ENCODE results near the gene PCGF1. TPM values are rescaled to one million over a fixed set of nuclear protein-coding genes. Genes with fewer than 3 reads are reported as not detected.
"Not testable (repeated sequence)": the region's sequence is repeated elsewhere in the genome, so short reads cannot be mapped to it uniquely, and the experiment has no call there.

The PCGF1 gene
- total RNA-seq, 1 experiment from 2014 or later, result 24.4 TPM

DNA sequence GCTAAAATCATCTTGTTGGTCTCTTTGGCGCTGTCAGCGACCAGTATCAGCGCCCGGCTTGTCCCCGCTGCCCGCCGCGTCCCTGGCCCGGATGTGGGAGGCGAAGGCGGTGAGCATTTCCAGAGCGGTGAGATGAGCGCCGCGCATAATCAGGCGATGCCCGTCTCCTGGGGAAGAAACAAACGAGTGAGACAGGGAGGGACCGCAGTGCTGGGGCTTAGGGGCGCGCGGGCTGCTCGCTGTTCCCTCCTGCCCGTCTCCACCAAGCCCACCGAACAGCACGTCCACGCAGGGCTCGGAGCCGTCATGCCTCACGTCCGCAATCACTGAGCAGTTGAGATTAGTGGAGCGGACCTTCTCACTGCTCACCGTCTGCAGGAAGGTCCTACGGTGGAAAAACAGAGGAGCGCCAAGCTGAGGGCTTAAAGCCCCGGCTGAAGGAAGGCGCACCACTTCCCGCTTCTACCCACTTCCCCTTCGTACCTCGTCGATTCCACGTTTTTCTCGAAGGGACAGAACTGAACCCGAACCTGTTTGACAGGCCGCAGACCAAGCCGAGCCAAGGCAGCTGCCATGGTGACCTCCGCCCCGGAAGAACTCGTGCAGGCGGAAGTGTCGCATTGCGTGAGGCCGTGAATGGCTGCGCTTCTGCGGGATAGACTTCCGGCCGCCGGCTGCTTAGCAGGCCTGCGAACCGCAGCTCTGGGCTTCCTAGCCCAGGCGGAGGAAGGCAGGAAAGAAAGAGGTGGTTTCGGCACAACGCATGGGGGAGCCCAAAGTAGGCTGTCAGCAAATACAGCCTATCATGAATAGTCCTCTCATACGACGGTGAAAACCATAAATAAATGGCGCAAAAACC lies 35.2 kb downstream of the PCGF1 start, which contains the start of gene MRPL53:
TSS of gene MRPL53 (minus strand) at position 595 of the 859 bp plus-strand sequence. CDS start at position 575, 20 bp downstream.
- H3K36me3 ChIP-seq, result peaks cover 18% of the 10 kb centered on the region
- H3K9me3 ChIP-seq, result no peaks in the 10 kb centered on the region
- peak within 1 kb of the TSS; percentile 70 for H3K4me3 ChIP-seq
- H3K27me3 ChIP-seq, result no peaks in the 10 kb centered on the region
- peak; percentile 94 for DNase-seq

DNA sequence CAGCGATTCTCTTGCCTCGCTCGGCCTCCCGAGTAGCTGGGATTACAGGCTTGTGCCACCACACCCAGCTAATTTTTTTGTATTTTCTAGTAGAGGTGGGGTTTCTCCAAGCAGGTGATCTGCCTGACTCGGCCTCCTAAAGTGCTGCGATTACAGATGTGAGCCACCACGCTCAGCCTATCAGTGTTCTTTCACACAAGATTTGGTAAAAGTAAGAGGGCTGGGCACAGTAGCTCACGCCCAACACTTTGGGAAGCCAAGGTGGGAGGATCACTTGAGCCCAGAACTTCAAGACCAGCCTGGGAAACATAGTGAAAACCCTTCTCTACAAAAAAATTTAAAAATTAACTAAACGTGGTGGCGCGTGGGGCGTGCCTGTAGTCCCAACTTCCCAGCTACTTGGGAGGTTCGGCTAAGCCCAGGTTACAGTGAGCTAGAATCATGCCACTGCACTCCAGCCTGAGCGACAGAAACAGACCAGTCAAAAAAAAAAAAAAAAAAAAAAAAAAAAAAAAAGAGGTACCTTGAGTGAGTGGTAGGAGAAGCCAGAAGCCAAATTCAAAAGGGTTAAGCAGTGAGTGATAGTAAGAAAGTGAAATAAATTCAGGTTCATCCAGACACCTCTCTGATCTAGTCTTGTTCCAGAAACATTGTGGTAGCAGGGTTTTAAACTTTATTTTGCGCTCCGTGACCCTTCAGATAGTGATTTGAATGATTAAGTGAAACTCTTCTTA lies 36.0 kb downstream of the PCGF1 start:
- DNase-seq, result no peak

DNA sequence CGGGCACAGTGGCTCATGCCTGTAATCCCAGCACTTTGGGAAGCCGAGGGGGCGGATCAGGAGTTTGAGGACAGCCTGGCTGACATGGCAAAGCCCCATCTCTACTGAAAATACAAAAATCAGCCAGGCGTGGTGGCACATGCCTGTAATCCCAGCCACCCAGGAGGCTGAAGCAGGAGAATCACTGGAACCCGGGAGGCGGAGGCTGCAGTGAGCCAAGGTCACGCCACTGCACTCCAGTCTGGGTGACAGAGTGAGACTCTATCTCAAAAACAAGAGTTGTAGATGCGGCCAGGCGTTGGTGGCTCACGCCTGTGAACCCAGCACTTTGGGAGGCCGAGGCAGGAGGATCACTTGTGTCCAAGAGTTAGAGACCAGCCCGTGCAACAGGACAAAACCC lies 36.8 kb downstream of the PCGF1 start:
- H3K27me3 ChIP-seq, H3K4me3 ChIP-seq, H3K9me3 ChIP-seq, DNase-seq: not testable (repeated sequence)
- peaks cover 12% of the 10 kb centered on the region for H3K36me3 ChIP-seq

More for the DNA sequence above, 36.0 kb downstream of the PCGF1 start:
- Histone ChIP-seq H3K4me3 (peak overlapping the region; percentile 70), H3K27me3 (no peaks in the 10 kb centered on the region), H3K36me3 (peaks cover 16% of the 10 kb centered on the region), H3K9me3 (no peaks in the 10 kb centered on the region)

DNA sequence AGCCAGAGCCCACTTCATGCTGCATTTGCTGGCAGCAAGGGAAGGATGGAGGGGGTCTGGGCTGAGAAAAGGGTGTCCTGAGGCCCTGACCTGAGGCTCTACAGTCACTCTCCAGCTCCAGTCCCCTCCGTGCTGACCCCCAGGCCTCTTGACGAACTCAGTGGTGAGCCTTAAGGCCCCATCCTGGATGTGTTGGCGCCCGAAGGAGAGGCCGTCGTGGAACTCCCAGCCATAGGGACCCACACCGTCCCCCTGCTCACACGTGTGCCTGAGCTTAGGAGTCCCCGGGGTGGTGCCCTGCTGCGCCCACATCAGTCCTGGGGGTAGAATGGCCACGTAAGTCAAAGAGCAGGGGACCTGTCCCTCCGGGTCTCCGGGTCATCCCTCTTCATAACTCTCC lies 43.1 kb downstream of the PCGF1 start:
- H3K36me3 ChIP-seq, result peaks cover 18% of the 10 kb centered on the region
- no peaks in the 10 kb centered on the region for H3K27me3 ChIP-seq
- peak overlapping the region; percentile 97 for H3K4me3 ChIP-seq
- no peaks in the 10 kb centered on the region for H3K9me3 ChIP-seq
- no peak for DNase-seq

DNA sequence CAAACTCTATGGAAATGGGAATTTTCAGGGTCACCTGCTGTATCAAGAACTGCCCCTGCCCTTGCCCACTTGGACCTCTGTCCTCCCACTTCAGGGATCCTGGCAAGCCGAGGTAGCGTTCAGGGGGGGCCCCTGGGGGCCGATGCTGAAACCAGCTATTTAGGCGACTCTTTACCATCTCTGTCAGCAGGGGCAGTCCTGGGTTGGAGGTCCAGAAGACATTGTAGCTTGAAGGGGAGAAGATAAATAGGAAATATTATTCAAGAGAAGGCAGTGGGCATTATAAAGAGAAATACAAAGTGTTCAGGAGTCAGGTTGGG lies 44.7 kb downstream of the PCGF1 start:
- H3K4me3 ChIP-seq, result no peak overlapping the region
- no peaks in the 10 kb centered on the region for H3K9me3 ChIP-seq
- H3K27me3 ChIP-seq, result no peaks in the 10 kb centered on the region
- H3K36me3 ChIP-seq, result peaks cover 18% of the 10 kb centered on the region
- DNase-seq, result no peak

DNA sequence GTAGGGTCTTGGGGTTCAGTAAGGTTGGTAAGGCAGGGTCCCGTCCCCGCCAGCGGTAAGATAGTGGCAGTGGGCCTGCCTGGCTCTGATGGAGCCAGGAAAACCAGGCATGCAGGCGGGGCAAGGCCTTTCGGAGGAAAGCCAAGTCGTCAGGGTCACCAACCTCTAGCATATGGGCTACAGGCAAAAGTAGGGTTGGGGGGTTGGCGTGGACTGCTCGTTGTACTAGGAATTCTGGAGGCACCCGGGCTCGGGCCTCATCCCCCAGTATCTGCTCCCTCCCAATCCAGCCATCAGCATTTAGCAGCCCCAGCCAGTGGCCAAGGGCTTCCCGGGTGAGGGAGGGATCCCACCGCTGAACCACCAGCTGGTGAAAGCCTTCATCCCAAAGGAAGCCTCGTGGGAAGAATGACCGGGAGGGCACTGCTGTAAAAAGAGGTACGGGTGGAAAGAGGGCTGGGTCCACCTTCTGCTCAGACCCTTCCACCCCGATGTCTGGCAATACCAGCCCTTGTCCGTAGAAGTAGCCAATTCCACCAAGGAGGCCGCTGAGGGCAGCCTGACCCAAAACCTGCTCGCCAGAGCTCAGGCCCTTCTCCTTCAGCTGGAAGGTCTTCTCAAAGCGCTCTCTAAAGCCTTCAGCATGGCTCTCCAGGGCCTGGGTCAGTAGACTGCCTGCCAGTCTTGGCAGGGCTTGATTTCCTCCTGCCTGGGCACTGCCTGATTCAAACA lies 45.3 kb downstream of the PCGF1 start:
- H3K27me3 ChIP-seq, result no peaks in the 10 kb centered on the region

DNA sequence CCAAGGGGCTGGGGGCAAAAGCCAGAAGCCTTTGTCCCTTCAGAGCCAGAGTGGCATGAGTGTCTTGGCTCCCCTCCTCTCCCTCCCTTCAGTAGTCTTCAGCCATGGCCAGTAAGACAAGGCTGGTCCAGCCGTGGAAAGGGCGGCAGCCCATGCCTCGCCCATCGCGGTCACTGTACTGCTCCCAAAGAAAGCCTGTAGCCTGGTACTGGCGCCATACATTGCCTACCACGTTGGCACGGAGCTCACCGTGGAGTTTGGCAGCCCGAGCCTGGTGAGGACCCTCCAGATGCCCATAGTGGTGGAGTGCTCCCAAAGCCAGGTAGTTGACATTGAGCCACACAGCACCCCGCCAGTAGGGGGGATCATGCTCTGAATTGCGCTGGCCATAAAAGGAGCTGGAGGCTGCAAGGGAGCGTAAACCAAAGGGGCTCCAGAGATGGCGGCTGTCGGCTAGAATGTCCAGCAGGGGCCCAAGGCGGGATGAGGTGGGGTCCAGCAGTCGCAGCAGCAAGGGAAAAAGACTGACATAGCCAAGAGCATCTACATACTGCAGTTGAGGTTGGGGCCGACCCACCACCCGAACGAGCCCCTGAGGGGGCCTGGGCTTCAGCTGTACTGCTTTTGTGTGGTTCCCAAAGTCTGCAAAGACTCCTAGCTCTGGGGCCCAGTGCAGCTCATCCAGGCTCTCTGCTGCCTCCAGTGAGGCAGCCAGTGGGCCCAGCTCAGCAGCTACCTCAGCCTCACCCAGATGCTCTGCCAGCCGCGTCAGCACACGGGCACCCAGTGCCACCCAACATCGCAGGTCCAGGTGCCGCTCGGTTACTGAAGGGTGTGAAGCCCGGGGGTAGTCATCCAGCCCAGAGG lies 46.1 kb downstream of the PCGF1 start:
- no peak for DNase-seq
- H3K36me3 ChIP-seq, result peaks cover 22% of the 10 kb centered on the region
- H3K4me3 ChIP-seq, result no peak overlapping the region
- H3K27me3 ChIP-seq, result no peaks in the 10 kb centered on the region
- H3K9me3 ChIP-seq, result no peaks in the 10 kb centered on the region

More for the DNA sequence above, 45.3 kb downstream of the PCGF1 start:
- Histone ChIP-seq H3K9me3 (no peaks in the 10 kb centered on the region), H3K36me3 (peaks cover 18% of the 10 kb centered on the region), H3K4me3 (no peak overlapping the region)
- no peak for DNase-seq

DNA sequence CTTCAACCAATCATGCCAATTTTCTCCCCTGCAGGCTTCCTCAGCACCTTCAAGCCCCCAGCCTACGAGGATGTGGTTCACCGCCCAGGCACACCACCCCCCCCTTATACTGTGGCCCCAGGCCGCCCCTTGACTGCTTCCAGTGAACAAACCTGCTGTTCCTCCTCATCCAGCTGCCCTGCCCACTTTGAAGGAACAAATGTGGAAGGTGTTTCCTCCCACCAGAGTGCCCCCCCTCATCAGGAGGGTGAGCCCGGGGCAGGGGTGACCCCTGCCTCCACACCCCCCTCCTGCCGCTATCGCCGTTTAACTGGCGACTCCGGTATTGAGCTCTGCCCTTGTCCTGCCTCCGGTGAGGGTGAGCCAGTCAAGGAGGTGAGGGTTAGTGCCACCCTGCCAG lies 47.3 kb downstream of the PCGF1 start:
- not testable (repeated sequence) for H3K9me3 ChIP-seq, DNase-seq, H3K4me3 ChIP-seq, H3K27me3 ChIP-seq
- H3K36me3 ChIP-seq, result peaks cover 27% of the 10 kb centered on the region

DNA sequence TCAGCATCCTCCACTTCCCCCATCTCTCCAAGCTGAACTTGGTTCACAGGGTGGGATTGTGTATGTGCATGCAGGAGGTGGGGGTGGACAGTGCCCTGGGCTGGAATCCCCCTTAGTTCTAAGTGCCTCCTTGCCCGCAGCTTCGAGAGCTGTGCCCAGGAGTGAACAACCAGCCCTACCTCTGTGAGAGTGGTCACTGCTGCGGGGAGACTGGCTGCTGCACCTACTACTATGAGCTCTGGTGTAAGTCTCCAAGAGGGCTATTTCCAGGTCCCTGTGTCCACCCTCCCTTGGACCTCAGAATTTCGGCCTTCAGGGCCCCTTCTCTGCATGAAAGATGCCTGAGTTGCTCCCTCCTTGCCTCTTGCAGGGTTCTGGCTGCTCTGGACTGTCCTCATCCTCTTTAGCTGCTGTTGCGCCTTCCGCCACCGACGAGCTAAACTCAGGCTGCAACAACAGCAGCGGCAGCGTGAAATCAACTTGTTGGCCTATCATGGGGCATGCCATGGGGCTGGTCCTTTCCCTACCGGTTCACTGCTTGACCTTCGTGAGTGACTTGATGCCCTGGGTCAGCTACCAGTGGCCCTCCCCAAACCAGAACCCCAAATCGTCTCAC lies 47.9 kb downstream of the PCGF1 start:
- Histone ChIP-seq H3K36me3 (peaks cover 27% of the 10 kb centered on the region), H3K4me3 (peak overlapping the region; percentile 72; the same call in 1 of the 2 replicates)
- not testable (repeated sequence) for H3K27me3 ChIP-seq, DNase-seq, H3K9me3 ChIP-seq

DNA sequence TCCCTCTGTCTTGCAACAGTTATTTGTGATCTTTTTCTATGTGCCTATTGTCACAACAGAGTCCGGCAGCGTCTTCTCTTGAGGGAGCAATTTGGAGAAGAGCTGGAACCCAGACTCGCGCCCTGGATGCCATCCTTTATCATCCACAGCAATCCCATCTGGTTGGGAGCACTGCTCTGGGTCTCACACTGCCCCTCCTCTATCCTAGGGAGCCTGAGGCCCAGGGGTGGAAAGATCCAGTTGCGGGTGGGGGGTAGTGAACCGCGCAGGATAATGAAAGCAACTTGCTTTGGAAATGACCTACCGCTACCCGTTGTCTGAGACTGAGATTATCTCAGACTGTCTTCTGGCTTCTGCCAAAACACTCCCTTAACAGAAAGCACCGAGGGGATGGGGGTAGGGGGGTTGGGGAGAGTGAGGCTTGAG lies 48.5 kb downstream of the PCGF1 start:
- Histone ChIP-seq H3K27me3 (no peaks in the 10 kb centered on the region), H3K9me3 (no peaks in the 10 kb centered on the region), H3K36me3 (peaks cover 27% of the 10 kb centered on the region), H3K4me3 (peak overlapping the region; percentile 72)
- DNase-seq, result no peak

DNA sequence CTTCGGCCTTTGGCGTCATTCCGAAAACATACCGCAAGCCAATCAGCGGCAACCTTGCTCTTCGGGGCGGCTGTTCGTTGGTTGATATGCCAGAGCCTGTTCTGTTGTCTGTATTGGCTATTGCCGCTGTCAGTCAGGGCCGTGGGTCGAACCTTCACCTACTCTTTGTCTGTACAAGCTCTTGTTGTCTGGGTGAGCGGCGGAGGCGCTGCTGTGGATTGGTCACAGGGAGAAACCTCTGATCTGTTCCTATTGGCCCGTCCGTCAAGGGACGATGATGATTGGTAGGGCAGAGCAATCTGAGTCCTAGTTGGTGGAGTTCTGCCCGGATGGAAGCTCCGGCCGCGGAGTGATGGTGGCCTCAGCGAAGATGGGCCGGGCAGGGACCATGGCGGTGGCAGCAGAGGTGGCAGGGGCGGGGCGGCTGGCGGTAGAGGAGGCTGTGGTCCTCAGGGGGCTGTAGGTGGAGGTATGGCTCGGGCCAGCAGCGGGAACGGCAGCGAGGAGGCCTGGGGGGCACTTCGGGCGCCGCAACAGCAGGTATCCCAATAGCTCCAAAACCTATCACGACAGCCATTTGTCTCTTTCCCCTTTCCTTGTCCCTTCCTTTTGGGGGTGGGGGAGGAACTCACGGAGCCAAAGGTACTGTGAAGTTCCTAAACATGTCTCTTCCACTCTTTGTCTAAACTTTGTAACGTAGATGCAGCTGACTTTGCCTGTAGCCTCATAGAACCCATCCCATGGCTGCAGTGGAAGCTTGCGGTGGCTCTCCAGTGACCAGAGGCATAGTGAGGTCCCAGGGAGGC lies 49.2 kb downstream of the PCGF1 start, which contains the start of gene WBP1:
TSS of gene WBP1 (plus strand) at position 307 of the 806 bp plus-strand sequence. CDS start at position 472, 165 bp downstream.
- Histone ChIP-seq H3K36me3 (peaks cover 27% of the 10 kb centered on the region), H3K4me3 (peak within 1 kb of the TSS; percentile 72), H3K27me3 (no peaks in the 10 kb centered on the region), H3K9me3 (no peaks in the 10 kb centered on the region)
- DNase-seq, result peak; percentile 100

DNA sequence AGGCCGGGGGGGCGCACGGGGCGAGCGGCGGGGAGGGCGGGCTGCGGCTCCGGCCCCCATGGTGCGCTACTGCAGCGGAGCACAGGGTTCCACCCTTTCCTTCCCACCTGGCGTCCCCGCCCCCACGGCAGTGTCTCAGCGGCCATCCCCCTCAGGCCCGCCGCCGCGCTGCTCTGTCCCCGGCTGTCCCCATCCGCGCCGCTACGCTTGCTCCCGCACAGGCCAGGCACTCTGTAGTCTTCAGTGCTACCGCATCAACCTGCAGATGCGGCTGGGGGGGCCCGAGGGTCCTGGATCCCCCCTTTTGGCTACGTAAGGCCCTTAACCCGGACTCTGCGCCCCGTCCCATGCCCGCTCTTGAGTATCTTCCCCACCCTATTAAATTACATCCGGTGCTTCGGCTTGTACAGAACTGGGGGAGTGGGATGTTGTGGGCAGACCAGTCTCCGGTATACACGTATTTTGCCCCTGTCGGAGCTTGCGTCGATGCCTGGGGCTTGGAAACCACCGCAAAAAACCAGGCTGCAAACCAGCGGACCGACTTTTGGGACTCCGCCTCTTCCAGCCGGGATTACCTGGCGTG lies 49.9 kb downstream of the PCGF1 start:
- Histone ChIP-seq H3K27me3 (no peaks in the 10 kb centered on the region), H3K36me3 (peaks cover 20% of the 10 kb centered on the region), H3K9me3 (no peaks in the 10 kb centered on the region), H3K4me3 (peak overlapping the region; percentile 72)
- DNase-seq, result peak; percentile 33

DNA sequence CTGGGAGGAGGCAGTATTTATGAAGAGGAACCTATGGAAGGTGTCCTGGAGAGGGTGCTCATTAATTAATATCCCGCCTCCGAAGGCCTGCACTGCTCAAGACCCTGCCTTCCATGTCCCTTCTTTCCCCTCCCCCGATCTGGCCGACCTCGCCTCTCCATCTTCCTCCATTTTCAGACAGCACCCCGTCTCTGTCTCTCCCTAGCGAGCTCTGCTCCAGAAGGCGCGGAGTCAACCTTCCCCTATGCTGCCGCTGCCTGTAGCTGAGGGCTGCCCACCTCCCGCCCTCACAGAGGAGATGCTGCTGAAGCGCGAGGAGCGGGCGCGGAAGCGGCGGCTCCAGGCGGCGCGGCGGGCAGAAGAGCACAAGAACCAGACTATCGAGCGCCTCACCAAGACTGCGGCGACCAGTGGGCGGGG lies 50.4 kb downstream of the PCGF1 start:
- no peak for DNase-seq
- Histone ChIP-seq H3K36me3 (peaks cover 15% of the 10 kb centered on the region), H3K9me3 (no peaks in the 10 kb centered on the region), H3K4me3 (peak overlapping the region; percentile 72; the same call in 1 of the 2 replicates), H3K27me3 (no peaks in the 10 kb centered on the region)

Data from MG63 (cell line).